Stimulated activated CD4-positive, alpha-beta T cell treated with anti-CD3 and anti-CD28 coated beads, Interleukin-4, amount 100 ng/mL, for 4 hours (primary cell): ENCODE measurements around the gene MKLN1.
"Not testable (repeated sequence)": the region's sequence is repeated elsewhere in the genome, so short reads cannot be mapped to it uniquely, and the experiment has no call there.

ENCODE experiments used
- DNase-seq, 2 experiments: peaks; one replicate each; pipeline ENCODE4 v3.0.0-alpha.2; 2020

The MKLN1 gene

DNA sequence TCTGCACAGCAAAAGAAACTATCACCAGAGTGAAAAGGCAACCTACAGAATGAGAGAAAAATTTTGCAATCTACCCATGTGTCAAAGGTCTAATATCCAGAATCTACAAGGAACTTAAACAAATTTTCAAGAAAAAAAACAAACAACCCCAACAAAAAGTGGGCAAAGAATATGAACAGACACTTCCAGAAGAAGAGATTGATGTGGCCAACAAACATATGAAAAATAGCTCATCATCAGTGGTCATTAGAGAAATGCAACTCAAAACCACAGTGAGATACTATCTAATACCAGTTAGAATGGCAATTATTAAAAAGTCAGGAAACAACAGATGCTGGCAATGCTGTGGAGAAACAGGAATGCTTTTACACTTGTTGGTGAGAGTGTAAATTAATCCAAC lies 7.1 kb upstream of the MKLN1 start:
- DNase-seq = no peak

- no peak for DNase-seq
Measured at GRCh38 chr7:131321656-131322055, 6.0 kb upstream of the MKLN1 start.

DNA sequence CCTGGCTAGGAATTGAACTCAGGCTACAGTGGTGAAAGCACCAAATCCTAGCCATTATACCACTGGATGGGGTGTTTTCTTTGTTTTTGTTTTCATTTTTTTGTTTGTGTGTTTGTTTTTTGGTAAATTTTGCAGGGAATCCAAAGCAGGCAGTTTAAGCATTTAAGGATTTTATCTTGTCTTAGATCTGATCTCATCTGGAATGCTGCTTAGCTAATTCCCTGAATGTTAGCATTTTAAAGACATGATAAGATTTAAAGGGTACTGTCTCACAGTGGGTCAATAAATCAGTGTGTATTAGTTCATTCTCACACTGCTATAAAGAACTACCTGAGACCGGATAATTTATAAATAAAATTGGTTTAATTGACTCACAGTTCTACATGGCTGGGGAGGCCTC lies 5.6 kb upstream of the MKLN1 start:
- no peak for DNase-seq

- DNase-seq = no peak
Measured at GRCh38 chr7:131322861-131323260, 4.8 kb upstream of the MKLN1 start.

GRCh38 chr7:131325179-131325840 lies 2.4 kb upstream of the MKLN1 start:
- peak in 1 of 2 experiments; percentile 39 for DNase-seq

GRCh38 chr7:131326576-131326975 lies 1.1 kb upstream of the MKLN1 start:
- no peak for DNase-seq

DNA sequence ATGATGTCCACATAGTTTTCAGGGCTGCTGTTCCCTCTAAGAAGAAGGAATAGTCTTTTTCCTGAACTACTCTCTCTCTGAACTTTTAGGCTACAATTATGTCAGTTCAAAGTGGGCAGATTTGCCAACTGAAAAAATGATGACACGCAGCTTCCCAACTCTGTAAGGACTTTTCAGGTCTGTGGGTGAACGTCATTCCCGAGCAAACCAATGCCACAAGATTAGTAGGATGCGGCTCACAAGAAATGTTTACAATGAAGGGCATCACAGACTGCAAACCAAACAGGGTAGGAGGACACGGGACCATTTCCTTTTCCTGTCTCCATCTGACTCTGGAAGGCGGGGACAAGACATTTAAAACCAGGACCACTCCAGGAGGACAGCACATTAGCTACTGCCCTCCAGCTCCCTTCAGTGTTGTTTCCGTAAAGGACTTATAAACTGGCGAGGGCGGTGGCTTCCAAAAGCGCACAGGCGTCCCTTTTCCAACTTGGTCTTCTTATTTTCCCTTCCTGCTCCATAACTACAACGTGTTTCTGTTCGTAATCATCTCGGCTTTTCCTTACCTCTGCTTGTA lies 539 bp upstream of the MKLN1 start:
- DNase-seq = no peak

DNA sequence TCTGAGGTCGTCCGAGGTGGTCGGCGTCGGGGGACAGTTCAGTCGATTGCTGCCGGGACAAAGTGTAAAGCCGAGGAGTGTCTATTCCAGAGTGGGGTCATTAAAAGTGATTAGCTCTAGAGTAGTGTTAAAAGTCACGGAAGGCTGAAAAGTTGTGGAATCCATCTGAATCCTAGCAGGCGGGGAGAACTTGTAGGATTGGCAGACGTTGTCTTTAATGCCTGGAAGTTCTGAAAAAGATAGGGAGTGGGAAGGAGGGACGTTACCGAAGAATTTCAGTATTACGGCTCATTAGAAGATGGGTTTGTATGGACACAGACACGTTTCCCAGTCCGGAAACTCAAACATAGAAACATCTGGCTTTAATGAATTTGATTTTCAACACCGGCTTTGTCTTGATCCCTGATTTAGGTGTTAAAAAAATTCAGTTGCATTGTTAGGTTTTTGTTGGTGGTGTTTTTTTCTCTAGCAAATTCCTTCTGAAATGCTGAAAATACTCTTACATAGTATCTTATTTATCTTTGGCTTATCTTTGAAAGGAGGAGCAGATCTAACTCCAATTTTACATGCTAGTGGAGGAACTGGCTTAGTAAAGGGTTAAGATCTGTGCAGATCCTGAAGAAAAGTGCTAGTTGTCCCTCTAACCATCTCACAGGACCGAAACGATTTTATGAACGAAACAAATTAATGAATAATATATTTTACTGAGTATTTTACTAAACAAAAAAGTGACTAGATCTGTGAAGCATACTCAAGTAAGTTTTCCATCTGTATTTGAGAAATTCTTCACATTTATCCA lies 900 bp downstream of the MKLN1 start:
- no peak for DNase-seq

- DNase-seq = no peak
Measured at GRCh38 chr7:131329176-131329570, 1.5 kb downstream of the MKLN1 start.

DNA sequence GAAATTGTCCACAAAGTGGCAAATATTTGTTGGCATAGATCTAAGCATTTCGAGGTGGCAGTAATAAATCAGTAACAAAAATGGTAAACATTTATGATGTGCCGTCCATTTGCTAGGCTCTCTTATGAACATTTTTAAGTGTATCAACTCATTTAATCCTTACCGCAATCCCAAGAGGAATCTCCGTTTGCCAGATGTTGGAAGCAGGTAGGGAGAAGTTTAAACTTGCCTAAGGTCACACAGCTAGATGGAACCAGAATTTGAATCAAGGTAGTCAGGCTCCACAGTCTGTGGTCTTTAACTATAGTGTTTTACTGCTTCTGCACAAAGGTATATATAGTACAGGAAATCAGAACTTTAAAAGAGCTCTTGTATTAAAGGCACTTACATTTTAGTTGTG lies 2.6 kb downstream of the MKLN1 start:
- no peak for DNase-seq

GRCh38 chr7:131331806-131332205 lies 4.1 kb downstream of the MKLN1 start:
- DNase-seq = no peak

DNA sequence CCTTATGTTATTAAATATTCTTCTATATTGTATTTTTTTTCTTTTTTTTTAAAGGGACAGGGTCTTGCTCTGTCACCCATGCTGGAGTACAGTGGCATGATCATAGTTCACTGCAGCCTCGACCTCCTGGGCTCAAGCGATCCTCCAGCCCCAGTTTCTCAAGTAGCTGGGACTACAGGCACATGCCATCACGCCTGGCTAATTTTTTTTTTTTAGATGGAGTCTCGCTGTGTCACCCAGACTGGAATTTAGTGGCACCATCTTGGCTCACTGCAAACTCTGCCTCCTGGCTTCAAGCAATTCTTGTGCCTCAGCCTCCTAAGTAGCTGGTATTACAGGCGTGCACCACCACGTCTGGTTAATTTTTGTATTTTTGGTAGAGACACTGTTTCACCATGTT lies 5.1 kb downstream of the MKLN1 start:
- not testable (repeated sequence) for DNase-seq

- DNase-seq = no peak
Measured at GRCh38 chr7:131335639-131336381, 8.1 kb downstream of the MKLN1 start.

DNA sequence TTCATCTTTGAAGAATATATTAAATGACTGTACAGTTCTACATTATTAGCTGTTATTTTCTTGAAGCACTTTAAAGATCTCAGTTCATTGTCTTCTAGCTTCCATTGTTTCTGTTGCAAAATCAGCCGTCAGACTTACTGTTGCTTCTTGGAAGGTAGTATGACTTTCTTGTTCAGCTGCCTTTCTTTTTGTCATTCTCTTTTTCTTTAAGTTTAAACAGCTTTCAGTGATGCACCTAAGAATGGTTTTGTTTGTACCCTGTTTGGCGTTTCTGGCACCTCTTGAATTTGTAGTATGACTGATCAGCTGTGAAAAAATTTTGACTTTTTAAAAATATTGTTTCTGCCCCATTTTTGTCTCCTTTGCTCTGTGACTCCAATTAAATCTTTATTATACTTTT lies 9.3 kb downstream of the MKLN1 start:
- DNase-seq = no peak

DNA sequence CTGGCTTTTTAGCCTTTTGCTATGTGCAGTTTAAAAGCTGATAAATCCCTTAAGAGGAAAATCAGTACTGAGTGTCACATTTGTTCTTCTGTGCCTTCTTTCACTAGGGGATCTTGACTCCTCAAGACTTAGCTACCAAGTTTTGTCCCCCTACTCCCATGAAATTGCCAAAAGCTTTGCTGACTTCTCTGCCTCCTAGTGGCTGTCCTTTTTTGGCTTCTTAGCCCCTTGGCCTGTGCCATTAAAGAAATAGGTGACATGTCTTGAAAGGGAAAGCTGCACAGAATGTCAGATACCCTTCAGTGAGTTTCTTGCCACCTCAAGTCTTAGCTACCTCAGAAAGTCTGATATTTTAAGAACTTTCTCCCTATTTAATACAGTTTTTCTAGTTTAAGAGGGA lies 10.5 kb downstream of the MKLN1 start:
- DNase-seq = no peak

- DNase-seq = no peak
Measured at GRCh38 chr7:131338691-131339390, 11.2 kb downstream of the MKLN1 start.

- DNase-seq = no peak
Measured at GRCh38 chr7:131341690-131342089, 14.0 kb downstream of the MKLN1 start.

DNA sequence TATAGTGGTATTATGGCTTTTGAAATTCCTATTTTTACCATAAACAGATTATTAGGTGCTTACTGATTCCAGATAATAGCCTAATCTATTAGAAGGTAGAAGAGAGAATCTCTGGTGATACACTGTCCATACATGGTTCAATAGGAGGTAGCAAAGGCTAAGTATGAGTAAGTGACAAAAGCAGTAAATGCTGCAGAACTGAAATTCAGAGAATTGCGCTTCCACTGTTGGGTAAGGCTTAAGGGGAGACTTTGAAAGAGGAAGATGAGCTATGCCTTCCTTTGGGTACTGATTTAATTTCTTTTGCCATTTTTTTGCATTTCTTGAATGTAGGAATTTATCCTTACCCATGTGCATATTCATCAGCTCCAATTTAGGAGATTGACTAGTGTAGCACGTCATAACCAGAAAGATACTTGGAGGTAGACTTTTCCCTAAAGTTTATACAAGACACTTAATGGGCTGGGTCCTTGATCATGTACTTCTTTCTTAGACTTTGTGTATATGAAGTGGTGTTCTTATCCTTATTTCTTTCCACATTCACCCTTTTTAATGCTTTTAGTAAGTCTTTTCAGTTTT lies 15.3 kb downstream of the MKLN1 start:
- DNase-seq = no peak

- DNase-seq = no peak
Measured at GRCh38 chr7:131346885-131347592, 19.4 kb downstream of the MKLN1 start.

- DNase-seq = no peak
Measured at GRCh38 chr7:131352032-131352431, 24.4 kb downstream of the MKLN1 start.

DNA sequence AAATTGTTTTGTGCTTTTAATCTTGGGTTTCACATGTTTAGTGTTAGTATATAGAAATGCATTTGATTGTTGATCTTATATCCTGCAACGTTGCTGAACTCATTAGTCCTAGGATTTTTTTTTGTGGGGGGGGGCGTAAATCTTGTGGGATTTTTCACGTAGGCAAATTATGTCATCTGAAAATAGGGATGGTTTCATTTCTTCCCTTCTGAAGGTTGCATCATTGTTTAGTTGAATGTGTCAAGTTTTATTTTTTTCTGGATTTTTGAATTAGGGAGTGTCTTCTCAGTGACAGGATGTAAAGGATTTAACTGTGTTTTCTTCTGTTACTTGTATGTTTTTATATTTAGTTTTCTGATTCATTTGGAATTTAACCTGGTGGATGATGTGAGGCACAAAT lies 26.7 kb downstream of the MKLN1 start:
- no peak for DNase-seq
